Activated CD8-positive, alpha-beta T cell treated with anti-CD3 and anti-CD28 coated beads for 36 hours (primary cell): ENCODE results near the gene TNS3. TPM values are rescaled to one million over a fixed set of nuclear protein-coding genes. Genes with fewer than 3 reads are reported as not detected.

Source experiments
- ATAC-seq: fragments of 200-7000 bp; cut with Tn5 transposase; one replicate; pipeline ENCODE4 v1.10.0; 2021; ENCODE audit warnings: mild to moderate bottlenecking, moderate library complexity
- CTCF ChIA-PET: fragments of 350-600 bp; sonication (Branson Sonifier 250); formaldehyde crosslinking; loops from one replicate; lab custom pipeline; 2021; ENCODE audit warnings: antibody characterized with exemption; lab: Charles Lee
- POLR2A ChIA-PET: fragments of 350-600 bp; sonication (Branson Sonifier 250); formaldehyde crosslinking; loops from one replicate; lab custom pipeline; 2021; ENCODE audit warnings: antibody characterized with exemption; lab: Charles Lee
- DNase-seq: peaks from one replicate; pipeline ENCODE4 v3.0.0-alpha.2; 2020
- H3K27ac Mint-ChIP-seq: one replicate; pipeline ENCODE4 v1.8.0; 2021; ENCODE audit warnings: mild to moderate bottlenecking, mixed read lengths
- H3K27me3 Mint-ChIP-seq: one replicate; pipeline ENCODE4 v1.8.0; 2021; ENCODE audit warnings: mixed read lengths
- H3K36me3 Mint-ChIP-seq: one replicate; pipeline ENCODE4 v1.8.0; 2021; ENCODE audit warnings: low read depth, mixed read lengths
- H3K4me1 Mint-ChIP-seq: one replicate; pipeline ENCODE4 v1.8.0; 2021; ENCODE audit warnings: low read depth, mixed read lengths
- H3K4me3 Mint-ChIP-seq: one replicate; pipeline ENCODE4 v1.8.0; 2021; ENCODE audit warnings: mild to moderate bottlenecking, moderate library complexity, mixed read lengths
- H3K9me3 Mint-ChIP-seq: one replicate; pipeline ENCODE4 v1.8.0; 2021; ENCODE audit warnings: mixed read lengths
- CTCF ChIP-seq: fragments of 200-600 bp; IDR thresholded peaks from one replicate; pipeline ENCODE4 v1.8.0; 2022; ENCODE audit warnings: antibody characterized with exemption, mild to moderate bottlenecking
- intact Hi-C: fragments of 100-400 bp; cut with micrococcal nuclease; formaldehyde crosslinking; loops from one replicate; pipeline ENCODE4 v1.10.0; 2022
- total RNA-seq, 2 experiments: library from RNA; stranded (reverse); gene quantifications; one replicate each; pipeline ENCODE4 v1.2.3, GENCODE V29; 2021

TNS3 gene
- total RNA-seq, 2 experiments from 2014 or later: 0.04 to 0.16 TPM

GRCh38 chr7:47540053-47540386 lies 41.9 kb downstream of the TNS3 start:
- ATAC-seq: no peak
- TF ChIP-seq CTCF: no peak
- Mint-ChIP-seq H3K27ac (no peak overlapping the region), H3K9me3 (no peaks in the 10 kb centered on the region), H3K4me1 (no peaks in the 10 kb centered on the region), H3K36me3 (no peaks in the 10 kb centered on the region), H3K4me3 (no peak overlapping the region), H3K27me3 (peaks cover 17% of the 10 kb centered on the region)
- intact Hi-C loops: no loop called here
- ChIA-PET POLR2A (no interaction called here), CTCF (no interaction called here)
- DNase-seq: no peak

GRCh38 chr7:47539398-47540052 lies 42.4 kb downstream of the TNS3 start:
- DNase-seq (no peak), ATAC-seq (no peak)
- Mint-ChIP-seq H3K36me3 (no peaks in the 10 kb centered on the region), H3K27ac (no peak overlapping the region), H3K4me3 (no peak overlapping the region), H3K9me3 (no peaks in the 10 kb centered on the region), H3K27me3 (peaks cover 17% of the 10 kb centered on the region), H3K4me1 (no peaks in the 10 kb centered on the region)
- intact Hi-C loops: no loop called here
- no peak for TF ChIP-seq CTCF
- POLR2A ChIA-PET: no interaction called here
- CTCF ChIA-PET: no interaction called here

GRCh38 chr7:47538846-47539311 lies 43.0 kb downstream of the TNS3 start:
- no peak for TF ChIP-seq CTCF
- H3K27ac Mint-ChIP-seq: no peak overlapping the region
- ATAC-seq (no peak), DNase-seq (no peak)
- no peak overlapping the region for H3K4me3 Mint-ChIP-seq
- no peaks in the 10 kb centered on the region for H3K4me1 Mint-ChIP-seq
- peaks cover 17% of the 10 kb centered on the region for H3K27me3 Mint-ChIP-seq
- CTCF ChIA-PET: no interaction called here
- intact Hi-C loops: no loop called here
- no peaks in the 10 kb centered on the region for H3K36me3 Mint-ChIP-seq
- no peaks in the 10 kb centered on the region for H3K9me3 Mint-ChIP-seq
- POLR2A ChIA-PET: no interaction called here

- Mint-ChIP-seq H3K4me1 (no peaks in the 10 kb centered on the region), H3K27ac (no peak overlapping the region), H3K27me3 (peaks cover 17% of the 10 kb centered on the region), H3K9me3 (no peaks in the 10 kb centered on the region), H3K4me3 (no peak overlapping the region), H3K36me3 (no peaks in the 10 kb centered on the region)
- intact Hi-C loops: no loop called here
- no peak for ATAC-seq
- DNase-seq: no peak
- no peak for TF ChIP-seq CTCF
- POLR2A ChIA-PET: no interaction called here
- CTCF ChIA-PET: no interaction called here
Observed at GRCh38 chr7:47537716-47538675, 43.9 kb downstream of the TNS3 start.
